AG10803 (cell line): ENCODE data around the gene DTNB.

Experiments used
- DNase-seq: peaks from one replicate; pipeline ENCODE4 v3.0.0; 2010; ENCODE audit warnings: low read depth
- H3K4me3 ChIP-seq: 2 replicates; pipeline ENCODE4 v1.5.1; 2011; ENCODE audit warnings: mild to moderate bottlenecking, low read length, control low read depth
- TF ChIP-seq, protein P1 (sequence below): conservative IDR thresholded peaks from 2 replicates; pipeline ENCODE4 v1.5.1; 2011; ENCODE audit warnings: mild to moderate bottlenecking, low read length, control low read depth, inconsistent platforms

The DTNB gene

DNA sequence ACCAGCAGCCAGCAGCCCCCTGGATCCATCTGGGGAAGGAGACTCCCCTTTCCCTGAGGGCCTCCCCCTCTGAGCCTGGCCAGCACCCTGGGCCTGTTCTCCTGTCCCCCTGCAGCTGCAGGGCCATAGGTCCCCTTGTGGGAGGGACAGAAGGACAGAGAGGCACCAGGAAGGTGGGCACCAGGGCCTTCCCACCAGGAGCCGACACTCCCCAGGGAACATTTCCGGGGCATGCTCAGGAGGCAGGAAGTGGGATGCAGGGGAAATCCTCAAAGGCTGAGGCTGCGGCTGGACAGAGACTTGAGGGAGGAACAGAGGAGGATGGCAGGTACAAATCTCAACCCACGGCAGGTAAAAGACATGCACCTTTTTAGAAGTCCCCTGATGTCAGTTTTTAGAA is 317.3 kb downstream of the DTNB start:
- H3K4me3 ChIP-seq, result no peak overlapping the region
- no peak for DNase-seq
- TF ChIP-seq, protein P1, sequence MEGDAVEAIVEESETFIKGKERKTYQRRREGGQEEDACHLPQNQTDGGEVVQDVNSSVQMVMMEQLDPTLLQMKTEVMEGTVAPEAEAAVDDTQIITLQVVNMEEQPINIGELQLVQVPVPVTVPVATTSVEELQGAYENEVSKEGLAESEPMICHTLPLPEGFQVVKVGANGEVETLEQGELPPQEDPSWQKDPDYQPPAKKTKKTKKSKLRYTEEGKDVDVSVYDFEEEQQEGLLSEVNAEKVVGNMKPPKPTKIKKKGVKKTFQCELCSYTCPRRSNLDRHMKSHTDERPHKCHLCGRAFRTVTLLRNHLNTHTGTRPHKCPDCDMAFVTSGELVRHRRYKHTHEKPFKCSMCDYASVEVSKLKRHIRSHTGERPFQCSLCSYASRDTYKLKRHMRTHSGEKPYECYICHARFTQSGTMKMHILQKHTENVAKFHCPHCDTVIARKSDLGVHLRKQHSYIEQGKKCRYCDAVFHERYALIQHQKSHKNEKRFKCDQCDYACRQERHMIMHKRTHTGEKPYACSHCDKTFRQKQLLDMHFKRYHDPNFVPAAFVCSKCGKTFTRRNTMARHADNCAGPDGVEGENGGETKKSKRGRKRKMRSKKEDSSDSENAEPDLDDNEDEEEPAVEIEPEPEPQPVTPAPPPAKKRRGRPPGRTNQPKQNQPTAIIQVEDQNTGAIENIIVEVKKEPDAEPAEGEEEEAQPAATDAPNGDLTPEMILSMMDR, result no peak

DNA sequence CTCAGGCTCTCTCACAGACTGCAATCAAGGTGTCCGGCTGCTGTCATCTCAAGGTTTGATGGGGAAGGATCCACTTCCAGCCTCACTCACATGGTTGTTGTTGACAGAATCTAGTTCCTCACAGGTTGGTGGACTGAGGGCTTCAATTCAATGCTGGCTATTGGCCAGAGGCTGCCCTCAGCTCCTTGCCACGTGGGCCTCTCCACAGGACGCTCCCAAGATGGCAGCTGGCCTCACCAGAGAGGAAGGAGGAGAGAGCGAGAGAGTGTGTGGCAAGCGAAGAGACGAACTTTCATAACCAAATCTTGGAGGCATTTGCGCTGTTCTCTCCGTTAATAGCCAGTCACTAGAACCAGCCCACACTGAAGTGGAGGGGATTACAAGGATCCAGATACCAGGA is 318.1 kb downstream of the DTNB start:
- no peak overlapping the region for H3K4me3 ChIP-seq
- TF ChIP-seq, protein P1, result no peak
- no peak for DNase-seq

DNA sequence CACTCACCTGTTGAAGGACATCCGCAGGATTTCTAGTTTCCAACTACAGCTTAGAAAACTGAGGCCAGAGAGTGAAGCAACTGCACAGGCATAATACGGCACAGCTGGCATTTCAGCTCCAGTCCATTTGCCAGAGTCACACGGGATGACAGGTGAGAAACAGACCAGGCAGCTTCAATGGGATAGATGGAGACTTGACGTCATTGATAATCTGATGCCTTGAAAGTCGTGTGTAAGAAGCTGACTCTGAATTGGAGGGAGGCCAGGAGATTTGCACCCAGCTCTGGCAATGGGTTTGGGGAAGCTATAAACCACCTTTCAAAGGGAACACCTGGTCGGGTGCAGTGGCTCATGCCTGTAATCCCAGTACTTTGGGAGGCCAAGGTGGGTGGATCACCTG is 319.3 kb downstream of the DTNB start:
- TF ChIP-seq, protein P1, result no peak
- no peak for DNase-seq
- H3K4me3 ChIP-seq, result no peak overlapping the region

DNA sequence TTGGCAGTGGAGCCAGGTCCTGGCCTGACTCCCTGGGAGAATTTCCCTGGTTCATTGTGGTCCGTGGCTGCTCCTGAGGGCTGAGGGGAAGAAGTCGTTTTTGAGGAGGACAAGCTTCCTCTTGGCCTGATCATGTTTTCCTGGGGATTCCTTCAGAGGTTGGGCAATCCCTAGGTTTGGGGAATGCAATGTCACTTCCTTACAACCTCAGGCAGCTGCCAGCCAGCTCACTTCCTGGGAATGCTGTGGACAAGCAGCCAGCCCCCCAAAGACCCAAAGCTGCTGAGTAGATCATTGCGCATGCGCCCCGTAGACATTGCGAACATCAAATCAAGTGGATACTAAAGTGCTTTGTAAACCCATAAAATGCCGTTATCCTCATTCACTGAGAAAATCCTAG is 324.0 kb downstream of the DTNB start:
- TF ChIP-seq, protein P1, result no peak
- no peak overlapping the region for H3K4me3 ChIP-seq
- DNase-seq, result peak; percentile 78

DNA sequence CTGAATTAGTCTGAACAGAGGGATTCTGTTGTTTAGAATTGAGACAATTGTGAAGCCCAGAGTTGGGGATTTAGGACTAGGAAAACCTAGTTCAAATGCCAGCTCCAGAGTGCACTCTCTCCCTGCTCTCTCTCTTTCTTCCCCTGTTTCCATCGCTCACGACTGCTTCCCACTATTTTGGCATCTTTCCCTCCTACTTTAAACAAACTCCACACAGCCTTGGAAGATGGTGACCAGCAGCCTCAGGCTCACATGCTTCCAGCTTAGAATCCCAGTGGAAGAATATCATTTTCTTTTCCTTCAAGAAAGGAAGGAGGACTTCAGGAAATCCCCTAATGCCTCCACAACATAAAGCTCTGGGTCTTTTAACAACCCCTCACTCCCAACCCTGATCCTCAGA is 325.5 kb downstream of the DTNB start:
- TF ChIP-seq, protein P1, result no peak
- H3K4me3 ChIP-seq, result no peak overlapping the region
- DNase-seq, result peak; percentile 10

DNA sequence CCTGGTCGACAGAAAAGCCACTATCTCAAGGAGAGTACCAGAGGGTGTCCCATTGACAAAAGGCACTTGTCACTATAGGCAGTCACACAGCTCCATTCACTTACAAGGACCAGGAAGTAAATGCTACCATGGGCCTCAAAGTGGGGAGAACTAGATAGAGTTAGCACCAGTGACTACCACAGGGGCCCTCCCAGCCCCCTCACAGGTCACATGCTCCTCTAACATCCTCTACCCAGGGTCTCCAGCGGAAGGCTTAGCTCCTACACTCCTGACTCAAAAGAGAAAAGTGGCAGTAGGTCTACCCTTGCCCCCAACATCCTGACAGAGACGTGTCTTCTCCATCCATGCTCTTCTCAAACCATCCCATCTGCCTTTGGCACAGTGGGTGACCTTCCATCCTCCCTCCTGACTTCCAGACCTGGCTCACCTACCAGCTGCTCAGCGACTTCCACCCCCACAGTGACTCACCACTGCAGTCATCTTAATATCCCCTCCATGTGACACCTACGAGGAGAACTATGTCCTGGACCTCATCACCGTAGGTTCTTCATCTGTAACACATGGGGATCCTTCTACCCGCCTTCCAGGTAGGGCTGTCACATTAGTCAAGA is 326.1 kb downstream of the DTNB start:
- TF ChIP-seq, protein P1, result no peak
- H3K4me3 ChIP-seq, result no peak overlapping the region
- DNase-seq, result no peak

DNA sequence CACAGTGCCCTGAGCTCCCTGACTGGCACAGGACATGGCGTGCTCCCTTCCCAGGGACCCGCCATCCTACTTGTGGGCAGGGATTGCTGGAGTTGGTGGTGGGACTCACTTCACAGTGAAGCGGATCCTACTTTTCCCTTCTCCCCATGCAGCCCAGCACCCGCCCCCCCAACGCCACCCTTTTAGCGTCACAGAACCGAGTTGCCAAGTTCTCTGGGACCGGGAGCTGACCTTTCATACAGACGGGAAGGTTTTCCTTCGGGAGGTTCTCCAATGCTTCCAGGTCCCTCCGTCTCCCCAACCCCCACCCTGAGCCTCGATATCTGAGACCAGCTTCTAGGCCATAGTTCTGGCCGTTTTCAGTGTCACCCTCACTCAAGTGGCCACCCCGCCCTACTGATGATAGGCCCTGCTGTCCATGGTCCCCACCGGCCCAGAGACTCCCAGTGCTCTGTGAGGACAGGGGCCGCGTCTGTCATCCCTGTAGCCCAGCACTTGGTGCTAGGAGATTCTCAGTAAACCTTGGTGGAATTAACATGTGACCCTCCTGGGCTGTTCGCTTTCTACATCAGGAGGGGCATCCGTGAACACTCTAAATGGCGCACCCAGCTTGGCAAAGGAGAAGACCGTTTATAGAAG is 330.1 kb downstream of the DTNB start:
- no peak for DNase-seq
- TF ChIP-seq, protein P1, result no peak
- no peak overlapping the region for H3K4me3 ChIP-seq
